Measurements from ENCODE around the gene HADHA.
"Not testable (repeated sequence)": the region's sequence is repeated elsewhere in the genome, so short reads cannot be mapped to it uniquely, and the experiment has no call there.

Gene HADHA

DNA sequence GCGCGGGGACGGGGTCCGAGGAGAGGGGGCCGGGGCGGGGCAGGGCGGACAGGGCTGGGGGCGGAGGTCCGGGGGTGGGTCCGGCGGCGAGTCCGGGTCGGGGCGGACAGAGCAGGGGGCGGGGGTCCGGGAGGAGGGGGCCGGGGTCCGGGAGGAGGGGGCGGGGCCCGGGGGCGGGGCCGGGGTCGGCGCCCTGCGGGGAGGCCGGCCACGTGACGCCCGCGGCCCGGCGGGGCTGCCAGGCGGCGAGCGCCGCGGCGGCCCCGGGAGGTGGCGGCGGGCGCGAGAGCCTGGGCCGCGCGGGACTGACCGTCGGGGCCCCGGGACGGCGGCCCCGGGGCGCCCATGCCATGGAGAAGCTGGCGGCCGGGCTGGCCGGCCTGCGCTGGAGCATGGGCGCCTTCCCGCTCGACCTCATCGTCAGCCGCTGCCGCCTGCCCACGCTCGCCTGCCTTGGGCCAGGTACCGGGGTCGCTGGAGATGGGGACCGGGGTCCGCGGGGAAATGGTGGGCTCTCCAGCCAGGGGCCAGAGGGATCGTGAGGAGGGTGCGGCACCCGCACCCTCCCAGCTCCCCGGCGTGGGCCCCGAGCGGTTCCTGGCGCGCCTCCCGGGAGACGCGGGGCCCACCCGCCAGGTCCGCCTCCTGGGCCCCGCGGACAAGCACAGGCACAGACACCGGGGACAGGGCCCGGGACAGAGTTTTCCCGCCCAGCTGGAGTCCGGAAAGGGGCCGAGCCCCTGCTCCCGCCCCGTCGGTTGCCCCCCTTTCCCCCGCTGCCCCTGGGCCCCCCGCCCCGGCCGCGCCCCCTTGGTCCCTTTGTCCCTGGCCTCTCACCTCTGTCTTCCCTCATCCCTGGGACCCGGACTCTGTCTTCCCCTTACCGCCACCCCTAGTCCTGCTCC, 71.3 kb downstream of the HADHA start, which contains the start of gene GAREM2:
GAREM2 (plus strand) TSS at position 218 of the 905 bp plus-strand sequence; CDS start at position 351, 133 bp downstream.
- no peak for DNase-seq

DNA sequence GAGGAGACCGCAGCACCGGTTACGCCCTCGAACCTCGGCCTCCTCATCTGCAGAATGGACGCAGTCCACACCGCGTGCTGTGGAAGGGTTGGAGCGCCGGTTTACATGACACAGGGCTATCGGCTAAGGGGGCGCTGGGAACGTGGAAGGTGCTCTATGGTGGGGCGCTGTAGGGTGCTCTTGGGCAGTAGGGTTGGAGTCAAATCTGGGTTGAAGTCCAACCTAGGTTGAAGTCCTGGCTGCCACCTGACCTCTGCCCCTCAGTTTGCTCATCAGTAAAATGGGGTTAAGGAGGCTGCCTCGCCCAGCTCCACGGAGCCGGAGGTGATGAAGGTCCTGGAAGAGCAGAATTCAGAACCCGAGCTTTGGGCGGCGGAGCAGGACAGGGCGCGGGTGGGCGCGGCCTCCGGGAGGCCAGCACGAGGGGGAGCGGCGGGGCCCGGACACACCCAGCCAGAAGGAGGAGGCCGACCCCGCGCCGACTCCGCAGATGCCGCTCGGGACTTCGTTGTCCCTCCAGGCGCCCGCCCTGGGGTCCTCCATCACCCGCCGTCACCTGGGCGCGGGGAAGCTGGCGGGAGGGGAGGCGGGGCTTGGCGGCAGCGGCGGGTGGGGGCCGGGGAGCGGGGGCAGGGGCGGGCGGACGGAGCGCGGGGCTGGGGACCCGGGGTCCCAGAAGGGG, 72.1 kb downstream of the HADHA start:
- DNase-seq = no peak

DNA sequence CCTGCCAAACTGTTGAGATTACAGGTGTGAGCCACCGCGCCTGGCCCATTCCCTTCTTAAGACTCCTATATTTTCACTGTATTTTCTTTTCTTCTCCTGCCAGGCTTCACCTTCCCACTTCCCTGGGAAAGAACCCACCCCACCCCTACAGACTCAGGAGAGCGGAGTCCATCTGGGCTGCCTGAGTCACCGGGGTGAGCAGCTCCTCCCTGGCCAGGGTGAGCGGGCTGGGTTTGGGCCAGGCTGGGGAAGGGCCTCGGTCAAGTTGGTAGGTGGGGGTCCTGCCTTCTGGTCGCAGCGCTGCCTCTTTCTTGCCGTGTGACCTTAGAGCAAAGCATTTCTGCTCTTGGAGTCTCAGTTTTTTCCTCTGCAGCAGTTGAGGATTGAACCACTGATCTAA, 73.6 kb downstream of the HADHA start:
- DNase-seq = no peak

DNA sequence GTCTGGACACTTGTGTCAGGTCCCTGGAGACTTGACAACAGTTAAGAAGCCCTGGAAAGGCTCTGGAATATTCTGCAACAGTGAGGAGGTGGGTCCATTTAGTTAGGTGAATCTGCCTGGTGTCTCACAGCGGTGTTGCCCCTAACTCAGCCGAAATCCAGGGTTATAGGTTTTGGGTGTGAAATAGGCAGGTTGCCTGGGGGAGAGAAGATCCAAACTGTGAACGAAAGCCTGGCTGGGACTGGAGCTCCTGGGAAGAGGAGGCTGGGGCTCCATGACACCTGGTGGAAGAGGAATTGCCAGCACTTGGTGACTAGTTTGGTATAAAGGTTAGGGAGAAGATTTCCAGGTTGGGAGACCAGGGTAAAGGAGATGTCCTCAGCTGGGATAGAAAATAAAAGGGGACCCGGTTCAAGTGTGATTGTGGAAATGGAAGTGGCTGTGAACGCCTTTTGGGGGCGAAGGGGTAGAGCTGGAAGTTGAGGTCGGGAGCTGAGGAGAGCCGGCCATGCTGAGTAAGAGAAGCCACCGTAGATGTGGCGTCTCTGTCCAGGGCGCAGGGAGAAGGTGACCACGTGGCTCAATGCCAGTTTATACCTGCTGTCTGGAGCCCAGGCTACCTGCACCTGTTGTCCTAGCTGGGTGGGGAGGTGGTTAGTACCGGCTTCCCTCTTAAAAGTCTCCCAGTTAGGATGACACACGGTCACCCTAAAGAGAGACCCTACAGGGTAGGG, 74.6 kb downstream of the HADHA start:
- no peak for DNase-seq

DNA sequence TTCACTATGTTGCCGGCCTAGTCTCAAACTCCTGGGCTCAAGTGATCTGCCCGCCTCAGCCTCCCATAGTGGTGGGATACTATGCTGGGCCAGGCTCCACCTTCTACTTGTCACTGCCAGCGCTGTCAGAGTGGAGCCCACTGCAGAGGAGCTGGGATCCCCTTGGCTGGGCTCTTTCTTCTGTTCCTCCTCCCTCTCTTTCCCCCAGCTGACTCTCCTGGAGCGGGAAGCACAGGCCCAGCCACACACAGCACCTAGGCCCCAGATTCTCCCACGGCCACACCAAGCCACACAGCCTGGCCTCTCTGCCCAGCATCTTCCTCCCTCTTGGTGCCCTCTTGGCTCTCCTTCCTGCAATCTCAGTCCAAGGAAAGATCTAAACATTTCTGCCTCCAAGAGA, 75.2 kb downstream of the HADHA start:
- no peak for DNase-seq

GRCh38 chr2:26168785-26169184, 75.6 kb downstream of the HADHA start:
- no peak for DNase-seq

GRCh38 chr2:26166541-26166940, 77.9 kb downstream of the HADHA start:
- DNase-seq = not testable (repeated sequence)

- no peak for DNase-seq
Measured at GRCh38 chr2:26165403-26165802, 79.0 kb downstream of the HADHA start.

- DNase-seq = no peak
Measured at GRCh38 chr2:26164641-26165211, 79.7 kb downstream of the HADHA start.

DNA sequence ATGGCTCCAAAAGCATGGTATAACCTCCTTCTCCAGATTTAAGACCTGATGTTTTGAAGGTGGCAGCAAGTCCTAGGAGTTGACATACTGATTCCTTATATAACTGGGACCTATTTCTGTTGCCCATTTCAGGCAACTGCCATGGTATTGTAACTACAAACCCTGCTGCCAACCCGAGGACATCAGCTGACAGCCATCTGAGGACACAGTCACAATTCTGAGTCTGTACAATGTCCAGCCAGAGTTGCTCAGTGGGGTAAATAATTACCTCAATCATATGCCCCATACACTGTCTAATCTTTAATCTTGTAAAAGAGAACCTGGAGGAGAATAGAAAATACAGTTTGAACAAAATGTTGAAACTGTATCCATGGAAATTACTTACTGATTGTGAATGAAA, 80.2 kb downstream of the HADHA start:
- no peak for DNase-seq

GRCh38 chr2:26162963-26163362, 81.5 kb downstream of the HADHA start:
- no peak for DNase-seq

DNA sequence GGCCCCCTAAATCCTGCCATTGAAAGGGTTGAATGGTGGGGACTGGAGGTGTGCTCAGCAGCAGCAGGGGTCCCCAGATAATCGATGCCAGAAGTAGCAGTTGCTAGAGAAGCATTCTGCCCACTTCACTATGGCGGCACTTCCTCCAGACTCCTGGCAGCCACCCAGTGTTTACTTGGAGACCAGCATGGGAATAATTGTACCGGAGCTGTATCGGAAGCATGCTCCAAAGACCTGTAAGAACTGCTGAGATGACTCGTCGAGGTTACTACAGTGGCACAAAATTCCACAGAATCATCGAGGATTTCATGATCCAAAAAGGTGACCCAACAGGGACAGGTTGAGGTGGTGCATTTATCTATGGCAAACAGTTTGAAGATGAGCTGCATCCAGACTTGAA, 82.5 kb downstream of the HADHA start:
- no peak for DNase-seq

DNA sequence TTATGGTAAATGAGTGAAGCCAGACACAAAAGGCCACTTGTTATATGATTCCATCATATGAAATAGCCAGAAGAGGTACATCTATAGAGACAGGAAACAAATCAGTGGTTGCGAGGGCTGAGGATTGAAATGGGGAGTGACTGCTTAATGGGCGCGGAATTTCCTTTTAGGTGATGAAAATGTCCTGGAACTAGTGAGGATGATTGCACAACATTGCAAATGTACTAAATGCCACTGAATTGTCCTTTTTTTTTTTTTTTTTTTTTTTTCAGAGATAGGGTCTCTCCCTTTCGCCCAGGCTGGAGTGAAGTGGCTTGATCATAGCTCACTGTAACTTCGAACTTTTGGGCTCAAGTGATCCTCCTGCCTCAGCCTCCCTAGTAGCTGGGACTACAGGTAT, 86.9 kb downstream of the HADHA start:
- no peak for DNase-seq

DNA sequence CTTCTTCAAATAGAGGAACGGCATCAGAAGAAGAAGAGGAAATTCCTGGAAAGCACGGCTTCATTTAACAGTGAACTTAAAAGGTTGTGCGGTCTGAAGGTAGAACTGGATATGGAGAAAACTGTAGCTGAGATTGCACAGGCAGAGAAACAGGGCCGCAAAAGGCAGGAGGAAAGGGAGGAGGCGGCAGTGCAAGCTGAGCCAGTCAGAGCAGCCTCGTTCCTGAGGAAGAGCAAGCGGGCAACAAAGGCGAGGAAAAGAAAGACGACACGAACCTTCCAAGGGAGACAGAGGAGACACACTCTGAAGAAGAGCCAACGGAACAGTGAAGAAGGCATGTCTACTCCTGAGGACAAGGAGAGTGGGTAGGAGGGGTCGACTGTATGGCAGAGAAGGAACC, 94.2 kb downstream of the HADHA start:
- DNase-seq = no peak

- DNase-seq = no peak
Measured at GRCh38 chr2:26148501-26148900, 95.9 kb downstream of the HADHA start.

DNA sequence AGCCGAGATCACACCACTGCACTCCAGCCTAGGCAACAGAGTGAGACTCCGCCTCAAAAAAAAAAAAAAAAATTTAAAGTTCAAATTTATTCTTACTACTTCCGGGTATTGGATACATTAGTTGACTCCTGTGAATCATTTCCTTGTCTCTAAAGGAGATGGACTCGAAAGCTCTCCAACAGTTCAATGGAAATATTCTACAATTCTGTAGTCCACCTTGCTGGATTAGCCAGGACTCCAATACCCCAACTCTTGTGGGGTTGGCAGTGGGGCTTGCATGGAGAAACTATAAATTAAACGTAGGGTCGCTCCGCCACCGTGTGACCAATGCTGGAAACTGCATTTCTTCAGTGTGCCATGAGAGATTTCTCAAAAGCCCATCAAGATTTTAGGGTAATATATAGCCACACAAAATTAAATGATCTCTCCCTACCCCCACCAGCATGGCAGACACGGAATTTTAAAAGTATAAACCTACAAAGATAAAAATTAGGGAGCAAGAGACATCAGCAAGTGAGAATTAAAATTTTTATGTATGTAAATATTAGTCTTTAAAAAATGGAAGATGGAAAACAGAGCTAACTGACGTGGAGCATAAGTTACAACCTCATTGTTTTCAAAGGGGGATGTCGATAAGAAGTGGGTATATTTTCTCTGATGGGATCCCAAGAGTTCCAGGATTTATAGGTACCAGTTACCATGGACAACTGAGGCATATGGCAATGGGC, 99.3 kb downstream of the HADHA start:
- DNase-seq = peak; percentile 49

- no peak for DNase-seq
Measured at GRCh38 chr2:26144031-26144430, 100.4 kb downstream of the HADHA start.

DNA sequence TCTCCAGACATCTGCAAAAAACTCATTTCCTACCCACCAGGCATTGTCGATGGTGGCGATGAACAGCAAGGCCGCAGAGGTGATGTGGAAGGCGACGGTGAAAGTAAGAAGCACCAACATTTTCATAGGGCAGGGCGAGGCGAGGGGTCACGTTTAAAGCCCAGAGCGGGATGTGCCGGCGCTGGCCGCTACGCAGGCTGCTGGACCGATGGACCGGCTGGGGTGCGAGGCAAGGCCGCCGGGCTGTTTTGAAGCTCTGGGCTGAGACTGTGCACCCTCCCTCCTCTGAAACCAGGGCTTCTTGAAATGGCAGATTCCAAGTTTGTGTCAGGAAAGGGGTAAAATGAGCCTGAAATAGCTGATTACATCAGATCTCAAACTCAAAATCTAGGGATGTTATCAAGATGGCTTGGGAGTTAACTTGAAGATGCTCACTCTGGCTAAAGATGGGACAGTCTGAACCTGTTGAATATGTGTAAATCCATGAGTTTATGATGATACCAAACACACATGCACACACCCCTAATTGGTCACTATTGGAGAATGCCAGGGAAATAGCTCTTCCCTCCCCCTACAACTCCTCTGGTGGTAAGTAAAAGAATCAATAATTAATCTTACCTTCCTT, 103.2 kb downstream of the HADHA start:
- DNase-seq = no peak

Data from NCI-H2227 treated with DMSO at 0.1 percent for 48 hours (cell line).